Measurements from ENCODE around the gene CCBE1. TPM values are rescaled to one million over a fixed set of nuclear protein-coding genes. Genes with fewer than 3 reads are reported as not detected.

CCBE1 gene
- total and polyA plus RNA-seq, 9 of the 15 experiments (the other 6 are each of a cell fraction or from before 2014, with no cell fraction given): 0.20 TPM; not detected in 8

- TF ChIP-seq HEY1 (CRISPR knock-in tag; IDR thresholded peaks at IDR 0.05; ENCODE audit: borderline replicate concordance) (no peak), KDM1A (IDR thresholded peaks at IDR 0.05) (no peak)
These were observed 230.2 kb downstream of the CCBE1 start (continued) for GRCh38 chr18:59466980-59467379.

- Histone ChIP-seq H3K79me2 (ENCODE audit: control insufficient read depth, insufficient read depth, low read length) (no peaks in the 10 kb centered on the region), H2AFZ (ENCODE audit: low read depth, low read length) (no peak overlapping the region), H3K36me3 (ENCODE audit: control insufficient read depth, insufficient read depth, low read length) (no peaks in the 10 kb centered on the region), H3K27me3 (ENCODE audit: control insufficient read depth in 2 of 2, insufficient read depth in 2 of 2, low read length in 2 of 2) (no peaks in the 10 kb centered on the region; a peak in 1 of 5 replicates), H3K4me3 (no peak overlapping the region), H4K20me1 (replicated peaks; ENCODE audit: control insufficient read depth, insufficient read depth, low read length) (no peaks in the 10 kb centered on the region), H3K27ac (ENCODE audit: extremely low read depth, low read depth, low read length) (no peak overlapping the region), H3K9me1 (ENCODE audit: control insufficient read depth, insufficient read depth, low read length) (no peaks in the 10 kb centered on the region), H3K4me2 (ENCODE audit: insufficient read depth, low read length) (no peak overlapping the region), H3K9me3 (replicated peaks; ENCODE audit: control insufficient read depth, insufficient read depth, low read depth, low read length) (no peaks in the 10 kb centered on the region), H3K9ac (ENCODE audit: insufficient read depth in 1 of 2, low read depth in 2 of 2, low read length in 2 of 2) (no peak overlapping the region), H3K4me1 (replicated peaks in 1 of 2; ENCODE audit: control insufficient read depth in 2 of 2, insufficient read depth in 2 of 2, low read length in 2 of 2) (no peaks in the 10 kb centered on the region)
- ChIA-PET POLR2A (no interaction called here), CTCF (ENCODE audit: low intra/inter-chr PET ratio) (no interaction called here)
- 0% methylated on average over 5 of the region's 5 CpGs for WGBS (ENCODE audit: insufficient coverage, low coverage, missing lambda C conversion rate)
- no peak for ATAC-seq
- intact Hi-C loops (cut with micrococcal nuclease): no loop called here
- in situ Hi-C loops (cut with MboI): no loop called here
- BruUV-seq (replicated peaks): no TSS peak
- no peak for FAIRE-seq
- DNase-seq (ENCODE audit: extremely low read depth in 1 of 4, low spot score in 3 of 4): no peak
- TF ChIP-seq CBX1 (IDR thresholded peaks at IDR 0.05; ENCODE audit: low read depth) (no peak), ZFP36 (IDR thresholded peaks at IDR 0.05; ENCODE audit: low read depth, low read length, partially characterized antibody) (no peak), ELF4 (CRISPR knock-in tag; IDR thresholded peaks at IDR 0.05) (no peak), SIRT6 (IDR thresholded peaks at IDR 0.05; ENCODE audit: low read depth, low read length) (no peak), ARID1B (IDR thresholded peaks at IDR 0.05) (no peak), MNT (conservative IDR thresholded peaks at IDR 0.05) (no peak), TCF7L2 (IDR thresholded peaks at IDR 0.05; ENCODE audit: low read depth, low read length) (no peak), MBD2 (IDR thresholded peaks at IDR 0.05; ENCODE audit: borderline replicate concordance, low read depth) (no peak), NFXL1 (CRISPR knock-in tag; IDR thresholded peaks at IDR 0.05) (no peak), ETV6 (IDR thresholded peaks at IDR 0.05; ENCODE audit: borderline replicate concordance in 1 of 2, low read depth in 2 of 2, low read length in 1 of 2) (no peak), ETV6 (CRISPR knock-in tag; IDR thresholded peaks at IDR 0.05; ENCODE audit: borderline replicate concordance) (no peak), CHD1 (IDR thresholded peaks at IDR 0.05; ENCODE audit: low read length) (no peak)
- TF ChIP-seq, protein P1, sequence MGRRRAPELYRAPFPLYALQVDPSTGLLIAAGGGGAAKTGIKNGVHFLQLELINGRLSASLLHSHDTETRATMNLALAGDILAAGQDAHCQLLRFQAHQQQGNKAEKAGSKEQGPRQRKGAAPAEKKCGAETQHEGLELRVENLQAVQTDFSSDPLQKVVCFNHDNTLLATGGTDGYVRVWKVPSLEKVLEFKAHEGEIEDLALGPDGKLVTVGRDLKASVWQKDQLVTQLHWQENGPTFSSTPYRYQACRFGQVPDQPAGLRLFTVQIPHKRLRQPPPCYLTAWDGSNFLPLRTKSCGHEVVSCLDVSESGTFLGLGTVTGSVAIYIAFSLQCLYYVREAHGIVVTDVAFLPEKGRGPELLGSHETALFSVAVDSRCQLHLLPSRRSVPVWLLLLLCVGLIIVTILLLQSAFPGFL (CRISPR knock-in tag; IDR thresholded peaks at IDR 0.05): no peak
- TF ChIP-seq, protein P2, sequence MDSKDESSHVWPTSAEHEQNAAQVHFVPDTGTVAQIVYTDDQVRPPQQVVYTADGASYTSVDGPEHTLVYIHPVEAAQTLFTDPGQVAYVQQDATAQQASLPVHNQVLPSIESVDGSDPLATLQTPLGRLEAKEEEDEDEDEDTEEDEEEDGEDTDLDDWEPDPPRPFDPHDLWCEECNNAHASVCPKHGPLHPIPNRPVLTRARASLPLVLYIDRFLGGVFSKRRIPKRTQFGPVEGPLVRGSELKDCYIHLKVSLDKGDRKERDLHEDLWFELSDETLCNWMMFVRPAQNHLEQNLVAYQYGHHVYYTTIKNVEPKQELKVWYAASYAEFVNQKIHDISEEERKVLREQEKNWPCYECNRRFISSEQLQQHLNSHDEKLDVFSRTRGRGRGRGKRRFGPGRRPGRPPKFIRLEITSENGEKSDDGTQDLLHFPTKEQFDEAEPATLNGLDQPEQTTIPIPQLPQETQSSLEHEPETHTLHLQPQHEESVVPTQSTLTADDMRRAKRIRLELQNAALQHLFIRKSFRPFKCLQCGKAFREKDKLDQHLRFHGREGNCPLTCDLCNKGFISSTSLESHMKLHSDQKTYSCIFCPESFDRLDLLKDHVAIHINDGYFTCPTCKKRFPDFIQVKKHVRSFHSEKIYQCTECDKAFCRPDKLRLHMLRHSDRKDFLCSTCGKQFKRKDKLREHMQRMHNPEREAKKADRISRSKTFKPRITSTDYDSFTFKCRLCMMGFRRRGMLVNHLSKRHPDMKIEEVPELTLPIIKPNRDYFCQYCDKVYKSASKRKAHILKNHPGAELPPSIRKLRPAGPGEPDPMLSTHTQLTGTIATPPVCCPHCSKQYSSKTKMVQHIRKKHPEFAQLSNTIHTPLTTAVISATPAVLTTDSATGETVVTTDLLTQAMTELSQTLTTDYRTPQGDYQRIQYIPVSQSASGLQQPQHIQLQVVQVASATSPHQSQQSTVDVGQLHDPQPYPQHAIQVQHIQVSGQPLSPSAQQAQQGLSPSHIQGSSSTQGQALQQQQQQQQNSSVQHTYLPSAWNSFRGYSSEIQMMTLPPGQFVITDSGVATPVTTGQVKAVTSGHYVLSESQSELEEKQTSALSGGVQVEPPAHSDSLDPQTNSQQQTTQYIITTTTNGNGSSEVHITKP (IDR thresholded peaks at IDR 0.05; ENCODE audit: partially characterized antibody): no peak
These were observed 232.7 kb downstream of the CCBE1 start for GRCh38 chr18:59464486-59464885.
